H9 (cell line): ENCODE measurements around the gene PTOV1. TPM values are rescaled to one million over a fixed set of nuclear protein-coding genes. Genes with fewer than 3 reads are reported as not detected.

Source experiments
- DNase-seq: peaks from one replicate; pipeline ENCODE4 v3.0.0-alpha.2; 2017
- H2AFZ ChIP-seq: one replicate; pipeline ENCODE4 v1.6.1; 2013; ENCODE audit warnings: mild to moderate bottlenecking, low read length, control low read depth, moderate library complexity
- H2AK5ac ChIP-seq: 2 replicates; pipeline ENCODE4 v1.6.1; 2013; ENCODE audit warnings: low read length, control low read depth, mixed read lengths; ENCODE audit not compliant: insufficient read length
- H2BK120ac ChIP-seq: one replicate; pipeline ENCODE4 v1.6.1; 2013; ENCODE audit warnings: low read depth, mild to moderate bottlenecking, low read length, control low read depth, inconsistent platforms; ENCODE audit not compliant: poor library complexity, severe bottlenecking
- H2BK12ac ChIP-seq: 2 replicates; pipeline ENCODE4 v1.6.1; 2013; ENCODE audit warnings: low read length, control low read depth, mixed read lengths, low read depth; ENCODE audit not compliant: insufficient read length
- H2BK15ac ChIP-seq: 2 replicates; pipeline ENCODE4 v1.6.1; 2013; ENCODE audit warnings: low read depth, low read length, control low read depth
- H2BK20ac ChIP-seq: one replicate; pipeline ENCODE4 v1.6.1; 2013; ENCODE audit warnings: low read depth, mild to moderate bottlenecking, low read length, control low read depth, inconsistent platforms; ENCODE audit not compliant: poor library complexity, severe bottlenecking
- H2BK5ac ChIP-seq: 2 replicates; pipeline ENCODE4 v1.6.1; 2013; ENCODE audit warnings: low read length, control low read depth, mixed read lengths; ENCODE audit not compliant: insufficient read length
- H3K14ac ChIP-seq: 2 replicates; pipeline ENCODE4 v1.6.1; 2013; ENCODE audit warnings: low read length, control low read depth; ENCODE audit not compliant: insufficient read depth
- H3K18ac ChIP-seq: 2 replicates; pipeline ENCODE4 v1.6.1; 2013; ENCODE audit warnings: low read depth, mild to moderate bottlenecking, mixed read lengths, low read length, control low read depth; ENCODE audit not compliant: insufficient read length
- H3K23ac ChIP-seq: 2 replicates; pipeline ENCODE4 v1.6.1; 2013; ENCODE audit warnings: low read length, control low read depth, mixed read lengths, low read depth; ENCODE audit not compliant: insufficient read length
- H3K23me2 ChIP-seq: 2 replicates; pipeline ENCODE4 v1.6.1; 2013; ENCODE audit warnings: low read depth, mild to moderate bottlenecking, mixed read lengths, low read length, control low read depth; ENCODE audit not compliant: insufficient read length, poor library complexity, severe bottlenecking
- H3K27ac ChIP-seq: 2 replicates; pipeline ENCODE4 v1.5.1; 2013; ENCODE audit warnings: low read length, control low read depth, mixed read lengths, low read depth; ENCODE audit not compliant: insufficient read length
- H3K27me3 ChIP-seq: 2 replicates; pipeline ENCODE4 v1.6.1; 2013; ENCODE audit warnings: low read length, control low read depth, inconsistent platforms; ENCODE audit not compliant: insufficient read depth
- H3K4ac ChIP-seq: 2 replicates; pipeline ENCODE4 v1.6.1; 2013; ENCODE audit warnings: low read depth, mild to moderate bottlenecking, control low read depth, inconsistent platforms, low read length, moderate library complexity
- H3K4me1 ChIP-seq: 2 replicates; pipeline ENCODE4 v1.6.1; 2013; ENCODE audit warnings: low read length, control low read depth, inconsistent platforms; ENCODE audit not compliant: insufficient read depth
- H3K4me2 ChIP-seq: 2 replicates; pipeline ENCODE4 v1.6.1; 2013; ENCODE audit warnings: low read length, control low read depth, mixed read lengths; ENCODE audit not compliant: insufficient read length, insufficient read depth
- H3K56ac ChIP-seq: 2 replicates; pipeline ENCODE4 v1.6.1; 2013; ENCODE audit warnings: low read depth, mild to moderate bottlenecking, mixed read lengths, low read length, control low read depth; ENCODE audit not compliant: insufficient read length
- H3K79me1 ChIP-seq: 2 replicates; pipeline ENCODE4 v1.6.1; 2013; ENCODE audit warnings: low read depth, mild to moderate bottlenecking, moderate library complexity, low read length, control low read depth, inconsistent platforms; ENCODE audit not compliant: insufficient read depth, poor library complexity, severe bottlenecking
- H3K79me2 ChIP-seq: 2 replicates; pipeline ENCODE4 v1.6.1; 2013; ENCODE audit warnings: low read length, control low read depth, inconsistent platforms; ENCODE audit not compliant: insufficient read depth
- H3K9ac ChIP-seq: 2 replicates; pipeline ENCODE4 v1.6.1; 2013; ENCODE audit warnings: low read length, control low read depth, mixed read lengths; ENCODE audit not compliant: insufficient read length; ENCODE audit errors: extremely low read depth
- H3K9me3 ChIP-seq: one replicate; pipeline ENCODE4 v1.6.1; 2013; ENCODE audit warnings: low read depth, low read length, inconsistent platforms; ENCODE audit not compliant: control insufficient read depth
- H3T11ph ChIP-seq: one replicate; pipeline ENCODE4 v1.6.1; 2013; ENCODE audit warnings: mild to moderate bottlenecking, low read length, control low read depth, inconsistent platforms
- H4K20me1 ChIP-seq: one replicate; pipeline ENCODE4 v1.6.1; 2013; ENCODE audit not compliant: control insufficient read depth, insufficient read length, insufficient read depth
- H4K5ac ChIP-seq: 2 replicates; pipeline ENCODE4 v1.6.1; 2013; ENCODE audit warnings: low read depth, mild to moderate bottlenecking, mixed read lengths, low read length, control low read depth; ENCODE audit not compliant: insufficient read length
- H4K8ac ChIP-seq: replicated peaks from 2 replicates; pipeline ENCODE4 v1.6.1; 2013; ENCODE audit warnings: low read length, control low read depth, mixed read lengths, low read depth; ENCODE audit not compliant: insufficient read length
- H4K91ac ChIP-seq: 2 replicates; pipeline ENCODE4 v1.6.1; 2013; ENCODE audit warnings: low read depth, mild to moderate bottlenecking, moderate library complexity, mixed read lengths, low read length, control low read depth; ENCODE audit not compliant: insufficient read length
- H3K27ac Mint-ChIP-seq, 3 experiments: 2 replicates in 2 of 3; 3 replicates in 1 of 3; pipeline ENCODE4 v1.8.0; 2020 to 2021; ENCODE audit warnings: mixed read lengths in 3 of 3, mild to moderate bottlenecking in 1 of 3, moderate library complexity in 1 of 3
- H3K27me3 Mint-ChIP-seq: 2 replicates; pipeline ENCODE4 v1.8.0; 2021; ENCODE audit warnings: low read depth, mild to moderate bottlenecking, moderate library complexity, mixed read lengths
- H3K36me3 Mint-ChIP-seq, 3 experiments: 2 replicates in 2 of 3; 3 replicates in 1 of 3; pipeline ENCODE4 v1.8.0; 2020 to 2021; ENCODE audit warnings: low read depth in 3 of 3, mixed read lengths in 3 of 3; ENCODE audit not compliant: insufficient read depth in 1 of 3
- H3K4me1 Mint-ChIP-seq, 2 experiments: 2 replicates each; pipeline ENCODE4 v1.8.0; 2020; ENCODE audit warnings: mixed read lengths in 2 of 2
- H3K4me3 Mint-ChIP-seq, 2 experiments: 2 replicates in 1 of 2; 3 replicates in 1 of 2; pipeline ENCODE4 v1.8.0; 2020 to 2021; ENCODE audit warnings: mild to moderate bottlenecking in 2 of 2, mixed read lengths in 2 of 2, moderate library complexity in 1 of 2
- H3K9me3 Mint-ChIP-seq, 2 experiments: 2 replicates in 1 of 2; 3 replicates in 1 of 2; pipeline ENCODE4 v1.8.0; 2020; ENCODE audit warnings: mild to moderate bottlenecking in 2 of 2, mixed read lengths in 2 of 2, moderate library complexity in 1 of 2
- WGBS: extraction: QIAGEN DNeasy Blood & Tissue Kit; methylation state at CpG from one replicate; pipeline ENCODE4 v1.1.7; 2013; ENCODE audit warnings: missing lambda C conversion rate, low lambda C conversion rate, mixed read lengths; ENCODE audit not compliant: insufficient read length; ENCODE audit errors: extremely low coverage; 5-methylcytosine and 5-hydroxymethylcytosine counted together
- total RNA-seq: library from RNA; stranded (reverse); gene quantifications from 2 replicates; pipeline ENCODE4 v1.2.1, GENCODE V29; 2021
- TF ChIP-seq, protein P1 (sequence below): fragments of 200-600 bp; sonication (generic); conservative IDR thresholded peaks from 3 replicates; pipeline ENCODE4 v1.8.0; 2021; ENCODE audit warnings: antibody characterized with exemption, mild to moderate bottlenecking

PTOV1 gene
- total RNA-seq, 1 experiment from 2014 or later, result 309 TPM

DNA sequence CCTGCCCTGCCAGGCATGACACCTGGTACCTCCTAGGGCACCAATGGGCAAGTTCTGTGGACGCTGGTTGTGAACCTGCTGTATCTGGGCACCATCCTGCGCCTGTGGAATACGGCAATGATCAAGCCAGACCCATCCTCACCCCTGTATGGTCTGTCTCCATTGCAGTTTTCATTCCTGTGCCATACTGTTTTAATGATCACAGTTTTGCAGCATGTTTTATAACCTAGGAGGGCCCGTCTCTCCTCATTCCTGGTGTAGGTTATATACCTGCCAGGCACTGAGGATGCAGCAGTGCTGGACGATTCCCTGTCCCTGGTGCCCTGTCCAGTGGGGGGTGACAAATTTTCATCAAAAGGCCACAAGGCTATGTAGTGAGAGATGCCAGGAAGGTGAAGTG lies 32.1 kb downstream of the PTOV1 start:
- Histone ChIP-seq H2AK5ac (no peak overlapping the region), H2AFZ (no peak overlapping the region), H2BK5ac (no peak overlapping the region), H3T11ph (no peak overlapping the region), H2BK120ac (no peak overlapping the region), H4K91ac (no peak overlapping the region), H3K27ac (no peak overlapping the region), H2BK20ac (no peak overlapping the region), H2BK15ac (no peak overlapping the region), H3K23ac (no peak overlapping the region), H4K8ac (no peak overlapping the region), H3K27me3 (no peaks in the 10 kb centered on the region), H2BK12ac (no peak overlapping the region), H4K5ac (no peak overlapping the region), H4K20me1 (no peaks in the 10 kb centered on the region), H3K4me1 (no peaks in the 10 kb centered on the region), H3K23me2 (peaks cover 6% of the 10 kb centered on the region), H3K79me2 (no peaks in the 10 kb centered on the region), H3K9me3 (no peaks in the 10 kb centered on the region), H3K79me1 (no peaks in the 10 kb centered on the region), H3K9ac (no peak overlapping the region), H3K4me2 (no peak overlapping the region), H3K56ac (no peak overlapping the region), H3K14ac (no peak overlapping the region), H3K4ac (no peak overlapping the region), H3K18ac (no peak overlapping the region)
- no peak for DNase-seq
- peaks cover 10 to 14% of the 10 kb centered on the region in 2 experiments for H3K4me1 Mint-ChIP-seq
- WGBS, result no CpG with 5 or more reads among the region's 5 CpGs
- TF ChIP-seq, protein P1, sequence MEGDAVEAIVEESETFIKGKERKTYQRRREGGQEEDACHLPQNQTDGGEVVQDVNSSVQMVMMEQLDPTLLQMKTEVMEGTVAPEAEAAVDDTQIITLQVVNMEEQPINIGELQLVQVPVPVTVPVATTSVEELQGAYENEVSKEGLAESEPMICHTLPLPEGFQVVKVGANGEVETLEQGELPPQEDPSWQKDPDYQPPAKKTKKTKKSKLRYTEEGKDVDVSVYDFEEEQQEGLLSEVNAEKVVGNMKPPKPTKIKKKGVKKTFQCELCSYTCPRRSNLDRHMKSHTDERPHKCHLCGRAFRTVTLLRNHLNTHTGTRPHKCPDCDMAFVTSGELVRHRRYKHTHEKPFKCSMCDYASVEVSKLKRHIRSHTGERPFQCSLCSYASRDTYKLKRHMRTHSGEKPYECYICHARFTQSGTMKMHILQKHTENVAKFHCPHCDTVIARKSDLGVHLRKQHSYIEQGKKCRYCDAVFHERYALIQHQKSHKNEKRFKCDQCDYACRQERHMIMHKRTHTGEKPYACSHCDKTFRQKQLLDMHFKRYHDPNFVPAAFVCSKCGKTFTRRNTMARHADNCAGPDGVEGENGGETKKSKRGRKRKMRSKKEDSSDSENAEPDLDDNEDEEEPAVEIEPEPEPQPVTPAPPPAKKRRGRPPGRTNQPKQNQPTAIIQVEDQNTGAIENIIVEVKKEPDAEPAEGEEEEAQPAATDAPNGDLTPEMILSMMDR, result no peak
- H3K27ac Mint-ChIP-seq, result no peak overlapping the region
- no peaks in the 10 kb centered on the region for H3K9me3 Mint-ChIP-seq
- H3K4me3 Mint-ChIP-seq, result no peak overlapping the region
- H3K36me3 Mint-ChIP-seq, result peaks cover 54 to 71% (median 69%) of the 10 kb centered on the region in 3 experiments
- H3K27me3 Mint-ChIP-seq, result no peaks in the 10 kb centered on the region
